ENCODE data around the gene DOCK10.

Gene DOCK10

DNA sequence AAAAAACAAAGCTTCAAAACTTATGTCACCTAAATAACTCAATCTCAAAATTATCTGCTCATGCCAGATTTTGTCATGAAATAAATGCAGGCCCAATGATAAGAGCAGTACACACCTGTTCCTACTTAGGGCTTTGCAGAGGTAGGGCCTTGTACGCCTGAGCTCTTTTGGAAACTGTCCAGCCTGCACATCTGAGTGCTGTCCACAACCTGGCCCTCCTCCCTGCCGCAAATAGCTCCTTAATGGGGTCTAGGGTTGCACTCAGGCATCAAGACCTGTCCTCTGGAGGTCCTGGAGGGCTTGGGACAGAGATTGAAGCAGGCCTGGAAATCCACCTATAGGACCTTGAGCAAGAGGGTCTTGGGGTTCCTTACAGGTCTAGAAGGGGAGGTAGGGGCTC lies 210.7 kb downstream of the DOCK10 start:
- DNase-seq (ENCODE audit: low read depth, low spot score) = no peak
- H3K4me3 ChIP-seq (ENCODE audit: low read length) = no peak overlapping the region

DNA sequence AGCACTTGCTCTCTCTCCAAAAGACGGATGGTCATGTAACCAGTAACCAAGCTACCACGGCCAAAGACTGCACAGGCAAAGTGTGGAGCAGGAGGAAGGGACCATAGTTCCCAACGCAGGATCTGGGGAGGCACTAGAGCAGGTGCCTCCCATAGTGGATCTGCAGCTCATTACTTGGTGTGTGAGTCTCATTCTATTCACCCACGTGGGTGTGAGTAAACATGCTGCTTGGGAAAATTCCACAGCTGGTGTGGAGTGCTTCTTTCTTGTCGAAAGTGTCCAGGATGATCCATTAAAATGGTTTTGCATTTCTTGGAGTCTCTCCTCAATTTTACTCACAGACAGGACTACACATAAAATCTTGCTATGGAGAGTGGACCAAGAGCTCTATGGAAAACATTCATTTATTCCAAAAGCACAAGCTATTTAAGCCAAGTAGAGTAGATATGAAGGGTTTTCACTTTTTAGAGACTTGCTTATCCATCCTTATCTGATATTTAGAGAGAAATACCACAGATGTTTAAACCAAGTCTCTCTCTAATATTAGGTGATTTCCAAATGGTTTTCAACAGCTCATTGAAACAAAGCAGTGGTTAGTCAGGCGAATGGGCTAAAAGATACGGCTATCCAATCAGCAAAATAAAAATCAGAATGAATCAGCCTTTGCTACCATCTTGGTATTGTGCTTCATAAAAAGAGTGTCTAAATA lies 221.8 kb downstream of the DOCK10 start:
- no peak overlapping the region for H3K4me3 ChIP-seq (ENCODE audit: low read length)
- DNase-seq (ENCODE audit: low read depth, low spot score) = no peak

DNA sequence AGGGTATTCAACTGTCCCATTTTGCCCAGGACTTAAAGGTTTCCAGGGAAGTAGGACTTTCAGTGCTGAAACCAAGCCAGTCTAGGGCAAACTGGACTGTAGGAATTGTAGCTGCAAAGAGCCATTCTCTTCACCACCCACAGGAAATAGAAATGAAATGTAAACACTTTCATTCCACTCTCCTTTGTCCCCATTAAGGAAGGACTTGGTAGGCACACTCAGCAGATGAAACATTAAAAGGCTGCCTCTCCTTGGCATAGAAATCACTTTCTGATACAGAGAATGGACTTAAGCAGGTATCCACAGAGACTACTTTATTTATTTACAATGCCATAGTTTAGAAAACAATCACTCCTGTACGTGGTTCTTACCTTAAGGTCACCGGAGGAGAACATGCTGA lies 223.2 kb downstream of the DOCK10 start:
- H3K4me3 ChIP-seq (ENCODE audit: low read length) = no peak overlapping the region
- no peak for DNase-seq (ENCODE audit: low read depth, low spot score)

DNA sequence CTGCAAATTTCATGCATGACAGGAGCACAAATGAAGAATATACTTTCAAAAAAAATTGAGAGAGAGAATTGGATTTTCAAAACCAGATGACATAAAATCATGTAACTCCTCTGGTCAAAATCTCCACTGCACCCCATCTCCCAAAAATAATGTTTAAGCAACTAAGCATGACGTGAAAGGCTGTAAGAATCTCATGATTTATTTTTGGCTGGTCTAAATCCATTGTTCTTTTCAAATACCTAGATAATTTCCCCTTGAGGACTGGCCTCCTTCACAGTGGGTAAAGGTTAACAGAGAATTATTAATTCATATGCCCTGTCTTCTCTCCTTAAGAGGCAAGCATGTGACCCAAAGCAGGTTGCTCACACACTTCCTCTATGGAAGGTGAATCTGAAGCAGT lies 224.6 kb downstream of the DOCK10 start:
- no peak overlapping the region for H3K4me3 ChIP-seq (ENCODE audit: low read length)

DNA sequence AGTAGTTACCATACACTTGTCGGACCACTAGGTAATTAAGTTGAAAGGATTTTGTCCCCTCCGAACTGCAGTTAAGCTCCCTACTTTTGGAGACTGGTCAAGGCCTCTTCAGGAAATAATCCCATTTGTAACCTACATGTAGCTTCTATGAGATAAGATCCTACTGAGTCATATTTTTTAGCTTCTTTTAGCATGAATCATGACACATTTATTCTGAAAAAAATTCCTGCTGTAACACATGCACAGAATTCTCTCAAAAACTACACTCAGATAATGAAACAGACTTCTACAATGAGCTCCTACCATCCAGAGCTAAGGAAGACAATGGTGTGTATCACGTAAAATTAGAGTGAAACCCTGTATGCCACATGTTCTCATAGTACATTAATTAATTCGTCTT lies 225.5 kb downstream of the DOCK10 start:
- H3K4me3 ChIP-seq (ENCODE audit: low read length) = no peak overlapping the region
- no peak for DNase-seq (ENCODE audit: low read depth, low spot score)

More for the DNA sequence above, 224.6 kb downstream of the DOCK10 start:
- no peak for DNase-seq (ENCODE audit: low read depth, low spot score)

DNA sequence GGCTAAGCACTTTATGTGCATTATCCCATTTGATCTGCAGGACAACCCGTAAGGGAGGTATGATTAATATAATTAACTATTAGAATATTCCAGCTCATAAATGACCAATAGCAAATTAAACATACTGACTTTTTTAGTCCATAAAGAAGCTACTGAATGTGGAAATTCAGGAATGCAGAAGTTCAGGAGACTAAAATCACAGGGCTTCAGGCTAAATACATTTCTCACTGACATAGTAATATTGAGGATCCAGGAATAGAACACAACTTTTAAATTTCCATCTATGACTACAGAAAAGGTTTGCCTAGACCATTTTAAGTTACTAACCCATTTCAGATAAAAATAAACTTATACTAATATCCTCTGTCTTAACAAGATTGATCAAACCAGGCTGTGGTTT lies 228.7 kb downstream of the DOCK10 start:
- no peak for DNase-seq (ENCODE audit: low read depth, low spot score)
- no peak overlapping the region for H3K4me3 ChIP-seq (ENCODE audit: low read length)

DNA sequence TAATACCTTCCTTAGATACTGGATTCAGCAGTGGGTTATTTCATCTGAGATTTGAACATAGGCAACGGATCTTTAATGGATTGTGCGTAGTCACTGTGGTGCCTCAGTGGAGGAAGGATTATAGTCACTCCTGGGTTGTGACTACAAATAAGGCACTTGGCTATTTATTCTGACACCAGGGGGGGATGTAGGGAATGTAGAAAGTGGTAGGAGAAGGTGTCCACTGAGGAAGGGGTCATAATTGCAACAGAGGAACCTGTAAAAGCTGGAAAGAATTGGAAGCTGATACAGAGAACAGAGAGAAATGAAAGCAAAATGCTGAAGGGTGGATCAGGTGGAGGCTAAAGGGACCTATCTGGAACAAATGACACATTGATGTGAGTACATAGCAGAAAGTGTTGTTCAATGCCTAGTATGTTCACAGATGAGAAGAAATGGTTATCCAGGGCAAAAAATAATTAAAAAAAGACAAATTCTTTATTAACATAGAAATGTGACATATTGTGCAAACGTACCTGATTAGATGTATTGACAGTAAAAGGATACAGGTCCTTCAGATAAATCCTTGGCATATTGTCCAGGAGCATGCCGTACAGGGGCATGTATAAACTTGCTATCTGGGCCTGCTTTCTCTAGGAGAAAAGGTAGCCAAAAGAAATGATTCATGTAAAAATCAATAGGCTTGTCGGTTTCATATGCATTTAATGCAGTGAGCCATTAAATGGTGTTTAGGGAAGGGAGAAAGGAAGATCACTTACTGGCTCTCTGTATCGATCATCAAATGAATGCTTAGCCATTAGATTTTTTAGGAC lies 234.9 kb downstream of the DOCK10 start:
- DNase-seq (ENCODE audit: low read depth, low spot score) = no peak
- no peak overlapping the region for H3K4me3 ChIP-seq (ENCODE audit: low read length)

DNA sequence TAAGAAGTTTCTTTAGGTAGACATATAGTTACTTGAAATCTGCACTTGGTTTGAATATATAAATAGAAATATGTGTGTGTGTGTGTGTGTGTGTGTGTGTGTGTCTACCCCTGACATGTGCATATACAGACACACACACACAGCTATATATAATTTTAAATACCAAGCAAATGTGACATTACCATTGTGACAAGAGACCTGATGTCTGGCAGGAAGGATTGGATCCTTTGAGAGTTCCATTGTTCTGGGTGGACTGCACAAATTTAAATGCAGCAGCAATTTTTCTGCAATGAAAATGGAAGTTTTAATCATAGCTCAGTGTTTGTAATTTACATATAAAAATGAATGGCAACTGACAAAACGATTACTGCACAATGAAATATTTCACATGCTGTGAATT lies 238.3 kb downstream of the DOCK10 start:
- DNase-seq (ENCODE audit: low read depth, low spot score) = no peak
- H3K4me3 ChIP-seq (ENCODE audit: low read length) = no peak overlapping the region

DNA sequence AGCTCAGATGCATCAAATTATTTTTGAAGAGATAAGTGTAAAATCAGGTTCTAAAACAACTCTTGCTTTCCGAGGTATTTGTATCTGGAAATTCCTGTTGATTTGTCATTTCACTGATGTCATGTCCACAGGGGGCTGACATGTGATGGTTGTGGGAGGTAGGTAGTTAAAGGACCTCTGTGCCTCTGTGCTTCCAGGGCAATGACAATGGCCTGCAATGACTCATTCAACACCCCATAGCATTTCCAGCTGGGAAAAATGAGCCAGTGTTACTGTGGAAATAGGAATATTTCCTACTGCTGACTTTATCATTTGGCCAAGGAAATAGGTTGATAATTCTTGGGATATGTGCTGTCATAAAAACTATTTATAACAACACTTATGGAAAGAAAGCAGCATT lies 239.9 kb downstream of the DOCK10 start:
- no peak overlapping the region for H3K4me3 ChIP-seq (ENCODE audit: low read length)
- no peak for DNase-seq (ENCODE audit: low read depth, low spot score)

DNA sequence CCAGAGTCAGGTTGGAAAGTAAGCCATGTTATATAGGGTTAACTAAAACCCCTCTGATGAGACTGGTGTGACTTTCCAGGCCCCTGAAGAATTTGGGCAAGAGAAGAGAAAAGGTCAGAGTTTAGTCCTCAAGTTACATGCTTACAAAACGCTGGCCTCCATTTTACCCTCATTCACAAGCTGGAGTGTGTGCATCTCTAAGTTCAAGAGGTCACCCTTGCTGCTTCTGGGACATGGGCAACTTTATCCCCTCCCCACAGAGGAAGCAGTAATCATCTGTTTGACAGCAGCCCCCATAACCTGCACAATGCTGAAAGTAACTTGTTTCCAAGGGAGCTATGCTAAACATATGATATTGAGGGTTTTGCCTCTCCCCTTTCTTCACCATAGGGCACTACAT lies 240.9 kb downstream of the DOCK10 start:
- DNase-seq (ENCODE audit: low read depth, low spot score) = no peak

DNA sequence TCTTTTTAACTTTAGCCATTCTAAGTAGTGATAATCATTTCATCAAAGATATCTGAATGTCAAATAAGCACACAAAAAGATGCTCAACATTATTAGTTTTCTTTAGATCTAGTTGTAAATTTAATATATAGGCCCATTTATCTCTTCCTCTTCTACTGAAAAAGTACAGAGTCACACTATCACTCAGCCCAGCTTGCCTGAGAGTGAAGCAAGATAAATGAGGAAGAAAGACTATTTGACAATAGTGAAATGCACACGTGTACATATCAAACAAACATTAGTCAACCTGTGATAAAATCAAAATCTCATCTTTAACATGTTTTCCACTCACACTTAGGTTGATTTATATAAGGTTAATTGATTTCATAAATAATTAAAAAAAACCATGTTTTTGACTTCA lies 242.6 kb downstream of the DOCK10 start:
- DNase-seq (ENCODE audit: low read depth, low spot score) = no peak
- no peak overlapping the region for H3K4me3 ChIP-seq (ENCODE audit: low read length)

More for the DNA sequence above, 240.9 kb downstream of the DOCK10 start:
- H3K4me3 ChIP-seq (ENCODE audit: low read length) = no peak overlapping the region

DNA sequence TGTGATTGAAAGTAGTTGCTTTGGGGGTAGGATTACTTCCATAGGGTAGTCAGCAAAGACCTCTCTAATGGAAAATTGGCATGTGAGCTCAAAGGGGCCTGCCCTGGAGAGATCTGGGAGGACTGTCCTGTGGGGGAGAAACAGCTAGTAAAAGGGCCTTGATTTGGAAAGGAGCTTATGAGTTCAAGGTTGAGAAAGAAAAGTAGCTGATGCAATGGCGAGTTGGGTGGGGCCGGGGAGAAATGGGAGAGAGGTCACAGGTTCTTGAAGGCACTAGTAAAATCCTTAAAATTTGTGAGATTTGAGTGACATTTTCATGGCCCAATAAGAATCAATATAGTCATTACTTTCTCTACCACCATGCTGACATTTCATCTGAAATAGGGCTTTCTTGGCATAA lies 244.1 kb downstream of the DOCK10 start:
- DNase-seq (ENCODE audit: low read depth, low spot score) = no peak

DNA sequence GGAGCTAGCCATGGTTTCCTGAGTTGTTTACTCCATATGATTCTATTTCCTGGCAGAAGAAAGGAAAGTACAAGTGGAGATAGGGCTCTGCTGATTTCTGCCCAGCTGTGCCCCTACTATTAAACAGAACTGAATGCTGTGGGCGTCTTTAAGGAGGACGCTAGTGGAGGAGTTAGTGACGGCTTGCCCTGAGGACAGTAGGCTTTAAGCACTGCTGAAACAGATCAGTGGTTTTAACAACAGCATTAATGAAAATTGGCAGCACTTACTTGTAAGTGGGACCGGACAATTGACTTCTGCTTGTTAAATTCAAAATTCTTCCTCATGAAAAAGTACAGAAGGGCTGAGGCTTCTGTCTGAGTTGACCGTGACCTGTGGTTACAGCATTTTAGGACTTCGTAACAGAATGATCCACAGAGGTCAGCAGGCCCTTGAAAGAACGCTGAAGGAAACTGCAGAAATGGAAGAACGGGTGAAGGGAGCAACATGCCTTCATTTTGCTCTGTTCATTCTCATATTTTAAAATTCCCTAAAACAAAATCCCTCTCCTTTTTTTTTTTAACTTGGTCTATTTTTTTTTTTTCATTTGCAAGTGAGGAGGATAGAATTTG lies 245.5 kb downstream of the DOCK10 start:
- DNase-seq (ENCODE audit: low read depth, low spot score) = no peak
- no peak overlapping the region for H3K4me3 ChIP-seq (ENCODE audit: low read length)

More for the DNA sequence above, 244.1 kb downstream of the DOCK10 start:
- H3K4me3 ChIP-seq (ENCODE audit: low read length) = no peak overlapping the region

DNA sequence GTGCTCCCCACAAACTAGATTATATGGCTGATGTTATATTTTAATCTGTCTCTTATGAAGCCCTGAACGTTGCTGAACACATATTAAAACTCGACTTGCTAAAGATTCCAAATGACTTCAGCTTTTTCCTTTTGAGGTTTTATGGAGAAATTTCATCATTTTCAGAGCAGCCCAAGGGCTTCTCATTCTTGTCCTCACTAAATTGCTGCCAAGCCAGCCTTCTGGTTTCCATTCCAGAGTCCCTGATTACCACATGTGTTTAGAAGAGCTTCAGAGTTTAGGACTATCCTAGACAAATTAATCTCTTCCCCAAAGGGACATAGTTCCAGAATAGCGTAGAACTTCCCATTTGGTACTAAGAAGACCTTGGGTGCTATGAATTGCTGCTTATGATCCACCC lies 248.3 kb downstream of the DOCK10 start:
- no peak for DNase-seq (ENCODE audit: low read depth, low spot score)
- H3K4me3 ChIP-seq (ENCODE audit: low read length) = no peak overlapping the region

DNA sequence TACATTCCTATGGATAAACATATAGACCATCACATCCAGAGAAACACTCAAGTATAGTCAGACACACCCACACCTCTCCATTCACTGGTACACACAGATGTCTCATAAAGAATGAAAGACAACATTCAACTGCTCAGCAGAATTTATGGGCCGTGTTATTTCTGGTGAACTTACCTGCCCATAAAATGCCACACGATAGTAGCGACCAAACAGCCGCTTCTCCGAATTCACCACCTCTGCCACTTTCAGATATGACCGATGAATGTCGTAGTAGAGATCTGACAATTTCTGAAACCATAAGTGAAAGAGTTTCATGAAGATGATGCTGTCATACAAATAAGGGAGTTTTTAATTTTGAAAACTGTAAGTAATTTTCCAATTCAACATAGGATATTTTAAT lies 255.4 kb downstream of the DOCK10 start:
- DNase-seq (ENCODE audit: low read depth, low spot score) = no peak
- H3K4me3 ChIP-seq (ENCODE audit: low read length) = no peak overlapping the region

DNA sequence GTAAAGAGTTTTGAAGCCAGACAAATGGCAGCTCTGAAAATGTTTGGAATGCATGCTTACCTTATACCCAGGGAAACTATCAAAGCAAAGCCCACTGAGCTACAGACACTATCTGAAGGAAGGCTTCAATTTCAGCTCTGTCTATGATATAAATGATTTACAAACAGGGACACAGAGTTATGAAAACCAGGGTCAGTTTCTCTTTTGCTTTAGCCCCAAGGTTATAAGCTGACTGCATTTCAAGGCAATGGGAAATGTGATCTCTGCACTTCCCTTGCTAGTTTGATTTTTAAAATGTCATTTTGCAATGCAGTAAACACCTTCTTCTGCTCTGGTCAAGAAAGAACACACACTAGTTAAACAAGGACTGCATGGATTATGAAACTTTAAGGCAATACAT lies 260.9 kb downstream of the DOCK10 start:
- H3K4me3 ChIP-seq (ENCODE audit: low read length) = no peak overlapping the region
- no peak for DNase-seq (ENCODE audit: low read depth, low spot score)

DNA sequence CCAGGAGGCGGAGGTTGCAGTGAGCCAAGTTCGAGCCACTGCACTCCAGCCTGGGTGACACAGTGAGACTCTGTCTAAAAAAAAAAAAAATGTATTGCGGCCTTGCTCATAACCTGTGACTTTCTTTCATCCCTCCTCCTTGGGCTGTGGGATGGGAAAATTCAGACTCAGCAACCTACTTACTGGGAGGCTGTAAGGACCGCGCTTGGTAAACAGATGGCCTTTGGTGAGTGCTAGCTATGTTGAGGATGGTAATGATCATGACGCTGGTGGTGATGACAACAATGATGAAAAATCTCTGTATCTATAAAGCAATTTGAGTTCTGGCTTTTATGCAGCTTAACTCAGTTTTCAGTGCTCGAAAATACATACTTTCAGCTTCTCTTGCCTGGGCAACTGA lies 261.4 kb downstream of the DOCK10 start:
- no peak overlapping the region for H3K4me3 ChIP-seq (ENCODE audit: low read length)
- DNase-seq (ENCODE audit: low read depth, low spot score) = no peak

DNA sequence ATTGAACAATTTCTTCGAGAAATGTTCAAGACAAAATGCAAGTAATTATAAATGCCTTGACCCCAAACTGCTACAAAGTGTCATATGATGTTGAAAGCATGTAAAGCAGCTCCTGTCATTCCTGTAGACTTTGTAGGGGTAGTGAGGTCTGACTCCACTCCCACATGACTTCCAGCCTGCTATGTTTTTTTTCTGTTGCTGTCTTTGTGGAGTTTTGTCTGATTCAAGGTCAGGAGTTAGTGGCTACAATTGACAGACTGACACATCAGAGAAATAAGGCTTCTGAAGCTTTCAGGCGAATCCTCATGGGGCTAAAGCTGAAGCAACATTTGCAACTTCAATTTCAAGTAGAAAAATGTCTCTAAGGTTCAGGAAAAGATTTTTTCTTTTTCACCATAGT lies 262.2 kb downstream of the DOCK10 start:
- no peak overlapping the region for H3K4me3 ChIP-seq (ENCODE audit: low read length)
- no peak for DNase-seq (ENCODE audit: low read depth, low spot score)

DNA sequence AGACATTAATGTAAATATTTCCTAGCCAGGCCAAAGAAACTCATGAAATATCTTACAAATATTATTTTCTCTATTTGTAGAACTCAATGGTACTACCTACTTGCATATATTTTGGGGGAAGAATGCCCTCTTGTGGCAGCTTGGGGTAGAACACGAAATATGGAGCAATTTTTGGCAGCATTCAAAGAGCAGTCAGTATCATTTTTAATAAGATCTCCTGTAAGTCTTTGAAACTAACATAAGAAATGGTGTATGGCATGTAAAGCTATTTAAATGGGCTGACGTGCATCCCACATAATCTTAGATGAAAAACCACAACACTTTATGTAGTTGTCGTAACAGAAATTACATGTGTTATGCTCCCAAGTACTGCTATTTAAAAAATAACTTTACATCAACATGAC lies 263.8 kb downstream of the DOCK10 start:
- H3K4me3 ChIP-seq (ENCODE audit: low read length) = no peak overlapping the region
- peak; percentile 59 for DNase-seq (ENCODE audit: low read depth, low spot score)

DNA sequence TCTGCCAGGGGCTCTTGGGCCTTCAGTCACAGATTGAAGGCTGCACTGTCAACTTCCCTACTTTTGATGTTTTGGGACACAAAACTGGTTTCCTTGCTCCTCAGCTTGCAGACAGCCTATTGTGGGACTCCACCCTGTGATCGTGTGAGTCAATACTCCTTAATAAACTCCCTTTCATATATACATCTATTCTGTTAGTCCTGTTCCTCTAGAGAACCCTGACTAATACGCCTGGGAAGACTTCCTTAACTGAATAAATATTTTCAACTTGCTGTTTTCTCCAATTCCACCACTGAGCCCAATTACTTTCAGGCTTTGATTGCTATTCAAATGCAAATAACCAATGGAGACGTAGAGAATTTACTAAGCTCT lies 264.7 kb downstream of the DOCK10 start:
- no peak overlapping the region for H3K4me3 ChIP-seq (ENCODE audit: low read length)
- no peak for DNase-seq (ENCODE audit: low read depth, low spot score)
